ENCODE results near the gene PDGFRA.
"Not testable (repeated sequence)": the region's sequence is repeated elsewhere in the genome, so short reads cannot be mapped to it uniquely, and the experiment has no call there.

The PDGFRA gene

DNA sequence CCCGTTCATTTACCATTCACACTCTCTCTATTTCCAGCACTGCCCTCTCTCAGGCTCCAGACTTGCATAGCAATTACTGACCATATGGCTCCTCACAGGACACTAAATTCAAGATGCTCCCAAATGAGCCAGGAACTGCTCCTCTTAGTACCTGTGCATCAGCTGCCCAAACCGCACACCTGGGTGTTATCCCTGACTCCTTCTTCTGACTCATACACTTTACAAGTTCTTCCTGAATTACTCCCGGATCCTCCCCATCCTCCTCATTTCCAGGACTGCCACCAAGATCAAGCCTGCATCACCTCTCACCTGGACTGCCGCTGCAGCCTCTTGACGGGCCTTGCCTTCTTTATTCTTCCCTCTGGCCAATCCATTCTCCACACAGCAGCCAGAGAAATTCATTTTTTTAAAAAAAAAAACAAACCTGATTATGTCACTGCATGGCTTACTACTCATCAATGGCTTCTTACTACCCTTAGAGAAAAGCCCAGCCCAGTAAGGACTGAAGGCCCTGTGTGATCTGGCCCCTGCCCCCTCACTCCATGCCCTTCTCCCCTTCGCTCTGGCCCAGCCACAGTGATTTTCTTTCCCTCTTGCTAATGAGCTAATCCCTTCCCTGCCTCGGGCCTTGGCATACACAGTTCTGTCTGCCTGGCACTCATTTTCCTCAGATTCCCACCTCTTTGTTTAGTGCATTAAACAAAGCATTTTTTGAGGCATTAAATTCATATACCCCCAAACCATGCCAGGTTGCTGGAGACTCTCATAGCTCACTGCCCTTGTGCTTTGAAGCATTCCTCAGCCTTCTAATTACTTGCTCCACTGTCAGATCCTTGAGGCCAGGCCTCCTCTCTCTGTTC lies 92.0 kb downstream of the PDGFRA start:
- DNase-seq, result no peak

DNA sequence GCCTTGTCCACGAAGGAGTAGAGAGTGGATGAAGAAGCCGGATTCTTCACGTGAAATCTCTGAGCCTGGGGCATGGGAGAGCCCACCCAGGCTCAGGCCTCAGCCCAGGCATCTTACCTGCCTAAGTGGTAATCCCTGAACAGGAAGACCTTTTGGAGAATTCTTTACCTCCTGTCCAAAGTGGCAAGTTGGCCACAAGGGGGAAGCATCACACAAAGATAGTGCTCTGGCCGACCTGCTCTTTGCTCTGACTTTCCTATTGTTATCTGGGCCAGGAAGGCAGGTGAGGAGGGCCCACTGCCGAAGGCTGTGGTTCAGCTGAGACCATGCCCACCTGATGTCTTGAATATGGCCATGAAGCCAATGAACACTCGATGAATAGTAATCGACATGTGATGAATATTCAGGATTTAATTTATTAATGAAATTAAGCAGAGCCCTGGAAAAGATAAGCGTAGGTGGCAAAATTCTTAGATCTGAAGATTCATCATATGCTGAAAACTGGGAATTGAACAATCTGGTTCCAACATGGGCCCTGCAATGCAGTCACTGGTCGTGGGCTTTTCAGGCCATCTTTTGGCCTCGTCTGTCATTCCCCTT lies 93.8 kb downstream of the PDGFRA start:
- peak in 2 of 5 donors; percentile 15 to 67 for DNase-seq

DNA sequence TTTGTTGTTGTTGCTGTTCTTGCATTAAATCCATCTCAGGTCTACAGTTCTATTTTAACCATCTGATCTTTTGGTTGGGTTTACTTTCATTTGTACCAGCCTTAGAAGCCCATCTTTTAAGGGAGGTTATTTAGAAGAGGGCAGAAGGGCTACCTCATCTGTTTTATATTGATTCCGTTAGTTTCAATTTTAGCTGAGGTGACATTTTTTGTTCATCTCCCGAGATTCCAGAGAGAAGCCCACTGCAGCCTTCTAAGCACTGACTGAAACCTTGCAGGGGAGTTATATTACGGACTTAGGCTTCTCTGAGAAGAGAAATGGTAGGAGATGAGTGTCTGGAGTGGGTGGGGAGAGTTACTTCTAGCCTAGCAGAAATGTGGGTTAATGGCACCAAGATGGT lies 101.8 kb downstream of the PDGFRA start:
- no peak for DNase-seq

DNA sequence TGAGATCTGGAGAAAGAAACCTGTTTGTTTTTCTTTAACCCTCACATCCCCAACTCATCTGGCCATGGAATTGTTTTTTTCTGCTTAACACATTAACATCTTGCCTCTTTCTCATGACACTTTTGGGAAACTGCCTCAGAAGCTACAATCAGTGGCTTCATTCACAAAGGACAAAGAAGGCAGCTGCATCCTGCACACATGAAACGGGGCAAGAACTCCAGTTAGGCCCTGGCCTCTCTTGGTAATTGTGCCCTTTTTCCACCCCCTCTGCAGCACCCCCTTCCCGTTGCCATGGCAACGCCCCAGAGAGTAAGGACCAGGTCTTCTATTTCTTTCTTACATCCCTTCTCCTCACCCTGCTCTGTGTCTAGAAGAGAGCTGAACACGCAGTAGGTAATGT lies 103.4 kb downstream of the PDGFRA start:
- DNase-seq, result no peak

DNA sequence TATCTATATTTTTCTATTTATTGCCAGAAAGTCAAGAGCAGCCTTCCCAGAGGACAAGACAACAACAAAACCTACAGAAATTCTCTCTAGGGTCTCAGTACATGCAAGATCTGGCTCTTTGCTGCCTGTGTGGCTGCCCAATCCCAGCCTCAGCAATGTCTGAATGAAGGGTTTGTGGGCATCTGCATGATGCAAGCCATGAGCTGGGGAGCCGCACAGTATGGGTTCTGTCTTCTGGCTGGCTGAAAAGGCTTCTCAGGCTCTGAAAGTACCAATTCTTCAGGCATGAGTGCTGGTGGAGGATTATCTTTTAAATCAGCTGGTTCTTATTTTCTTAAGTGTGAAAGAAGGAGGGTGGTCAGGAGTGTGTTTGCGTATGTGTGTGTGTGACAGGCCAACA lies 104.6 kb downstream of the PDGFRA start:
- DNase-seq, result no peak

DNA sequence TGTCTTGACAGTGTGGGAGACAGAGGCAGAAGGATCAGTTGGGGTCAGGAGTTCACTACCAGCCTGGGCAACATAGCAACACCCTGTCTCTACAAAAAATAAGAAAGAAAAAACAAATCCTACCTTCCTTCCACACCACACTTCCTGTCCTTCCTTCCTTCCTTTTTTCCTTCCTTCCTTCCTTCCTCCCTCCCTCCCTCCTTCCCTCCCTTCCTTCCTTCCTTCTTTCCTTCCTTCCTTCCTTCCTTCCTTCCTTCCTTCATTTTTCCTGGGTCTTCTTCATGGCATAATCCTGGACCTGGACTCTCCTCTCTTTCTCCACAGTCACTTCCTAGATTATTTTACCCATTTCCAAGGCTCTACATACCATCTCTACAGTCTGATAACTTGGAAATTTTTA lies 105.7 kb downstream of the PDGFRA start:
- not testable (repeated sequence) for DNase-seq

DNA sequence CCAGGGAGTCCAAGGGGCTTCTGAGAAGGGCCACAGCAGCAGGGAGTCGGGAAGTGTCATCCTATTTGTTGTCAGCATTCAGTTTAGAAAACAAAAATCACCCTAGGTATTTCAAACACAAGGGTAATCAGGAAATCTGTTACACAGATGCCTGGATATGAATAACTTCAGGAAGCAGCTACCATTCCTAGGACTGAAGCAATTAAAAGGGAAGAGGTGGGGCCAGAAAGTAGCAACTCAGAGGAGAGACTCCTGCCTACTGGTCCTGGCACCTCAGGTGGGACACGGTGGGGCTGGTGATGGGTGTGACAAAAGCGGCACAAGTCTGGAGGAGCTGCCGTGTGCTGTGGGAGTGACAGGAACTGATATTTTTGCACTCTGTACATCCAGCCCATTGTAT lies 107.9 kb downstream of the PDGFRA start:
- DNase-seq, result no peak

DNA sequence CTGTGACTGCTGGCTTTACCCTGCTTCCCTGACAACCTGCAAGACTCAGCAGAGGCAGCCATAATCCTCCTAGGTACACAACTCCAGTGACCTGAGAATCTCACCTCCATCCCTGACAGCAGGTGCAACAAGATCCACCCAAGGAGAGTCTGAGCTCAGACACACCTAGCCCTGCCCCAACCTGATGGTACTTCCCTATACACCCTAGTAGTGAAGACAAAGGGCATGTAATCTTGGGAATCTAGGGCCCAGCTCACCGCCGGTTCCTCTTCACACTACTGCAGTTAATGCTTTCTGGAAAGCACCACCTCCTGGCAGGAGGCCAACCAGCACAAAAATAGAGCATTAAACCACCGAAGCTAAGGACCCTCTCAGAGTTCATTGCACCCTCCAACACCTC lies 113.0 kb downstream of the PDGFRA start:
- not testable (repeated sequence) for DNase-seq

Measured in T-helper 1 cell (primary cell).